ENCODE data around the gene MARVELD1. TPM values are rescaled to one million over a fixed set of nuclear protein-coding genes. Genes with fewer than 3 reads are reported as not detected.

The MARVELD1 gene
- total and polyA plus RNA-seq, 2 of the 13 experiments (the other 11 are each of a cell fraction or from before 2014, with no cell fraction given): not detected

DNA sequence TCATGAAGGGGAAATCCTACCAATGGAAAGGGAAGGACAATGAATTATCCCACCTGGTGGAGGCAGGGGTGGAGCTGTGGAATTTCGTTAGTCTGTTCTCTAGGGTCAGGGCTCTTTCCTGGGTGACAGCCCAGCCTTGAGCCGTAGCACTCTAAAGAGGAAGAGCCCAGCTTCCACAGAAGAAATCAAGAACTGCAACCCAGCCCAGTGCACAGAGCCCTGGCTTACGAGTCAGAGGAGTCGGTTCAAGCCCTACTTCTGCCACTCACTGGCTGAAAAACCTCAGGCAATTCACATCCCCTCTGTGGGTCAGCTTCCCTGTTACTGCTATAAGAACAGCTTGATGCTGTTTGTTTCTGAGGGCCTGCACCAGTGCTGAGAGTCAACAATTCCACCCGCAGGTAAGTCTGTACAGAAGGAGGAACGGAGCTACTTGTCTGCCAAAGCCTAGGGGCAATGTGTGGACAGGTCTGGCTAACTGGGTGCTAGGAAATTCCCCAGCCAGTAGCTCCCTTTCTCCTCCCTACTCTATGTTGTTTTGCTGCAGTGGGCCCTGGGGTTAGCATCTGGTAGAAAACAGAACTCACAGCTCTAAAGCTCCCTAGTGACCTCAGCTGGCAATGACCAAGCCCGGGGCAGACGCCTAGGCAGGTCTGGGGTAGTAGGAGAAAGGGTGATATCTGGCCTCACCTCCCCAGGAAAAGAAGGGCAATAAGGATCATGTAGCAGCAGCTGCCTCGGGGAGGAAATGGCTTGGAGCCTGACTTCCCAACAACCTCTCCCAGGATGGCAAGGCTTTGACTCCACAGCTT, 29.8 kb upstream of the MARVELD1 start:
- H2AFZ ChIP-seq (ENCODE audit: low read length): no peak overlapping the region
- peak overlapping the region; percentile 91 to 97 (median 95) for H3K4me3 ChIP-seq (replicated peaks in 1 of 3; ENCODE audit: insufficient read depth in 1 of 3, low read depth in 2 of 3, low read length in 3 of 3)
- in situ Hi-C loops (cut with HindIII; ENCODE audit: extremely low pct_ligation_motif_present, low pct_unique_long_range_greater_than_20kb): no loop called here
- ATAC-seq: peak; percentile 5
- no peak for FAIRE-seq
- H3K27me3 ChIP-seq (ENCODE audit: control insufficient read depth in 1 of 2, insufficient read depth in 2 of 2, low read length in 2 of 2): no peaks in the 10 kb centered on the region; a peak in 1 of 5 replicates
- H3K4me2 ChIP-seq (ENCODE audit: low read depth, low read length): peak overlapping the region; percentile 93
- H3K4me1 ChIP-seq (ENCODE audit: insufficient read depth, low read length): peaks cover 47% of the 10 kb centered on the region
- BruUV-seq (replicated peaks): no TSS peak
- POLR2A ChIA-PET: interaction anchor here (0.7 to 4.3 kb wide), 7 partner anchors 9 to 53 kb away, joined by 3 to 25 read pairs (median 4); partner anchors contain the start of genes PI4K2A and ZFYVE27
- peaks cover 28% of the 10 kb centered on the region for H4K20me1 ChIP-seq (ENCODE audit: insufficient read depth, low read length)
- H3K79me2 ChIP-seq (ENCODE audit: insufficient read depth, low read length): peaks cover 62% of the 10 kb centered on the region
- peak overlapping the region; percentile 92 for H3K27ac ChIP-seq (ENCODE audit: extremely low read length, insufficient read depth, low read length)
- 20% methylated on average over 7 of the region's 9 CpGs for WGBS (ENCODE audit: low lambda C conversion rate)
- peak overlapping the region; percentile 96 for H3K9ac ChIP-seq (ENCODE audit: insufficient read depth, low read depth, low read length)
- CTCF ChIA-PET (ENCODE audit: low intra/inter-chr PET ratio, low total read pairs): interaction anchor here (1.1 kb wide), 1 partner anchor 48 kb away, joined by 4 read pairs; no protein-coding TSS in a partner anchor
- DNase-seq (ENCODE audit: low spot score): no peak
- H3K9me3 ChIP-seq (ENCODE audit: low read length): no peaks in the 10 kb centered on the region
- H3K36me3 ChIP-seq (replicated peaks in 1 of 2; ENCODE audit: control insufficient read depth in 1 of 2, insufficient read depth in 2 of 2, low read length in 2 of 2): peaks cover 6 to 24% of the 10 kb centered on the region in 2 experiments
- intact Hi-C loops (cut with micrococcal nuclease; ENCODE audit: unreplicated experiment): no loop called here
- TF ChIP-seq, protein P1, sequence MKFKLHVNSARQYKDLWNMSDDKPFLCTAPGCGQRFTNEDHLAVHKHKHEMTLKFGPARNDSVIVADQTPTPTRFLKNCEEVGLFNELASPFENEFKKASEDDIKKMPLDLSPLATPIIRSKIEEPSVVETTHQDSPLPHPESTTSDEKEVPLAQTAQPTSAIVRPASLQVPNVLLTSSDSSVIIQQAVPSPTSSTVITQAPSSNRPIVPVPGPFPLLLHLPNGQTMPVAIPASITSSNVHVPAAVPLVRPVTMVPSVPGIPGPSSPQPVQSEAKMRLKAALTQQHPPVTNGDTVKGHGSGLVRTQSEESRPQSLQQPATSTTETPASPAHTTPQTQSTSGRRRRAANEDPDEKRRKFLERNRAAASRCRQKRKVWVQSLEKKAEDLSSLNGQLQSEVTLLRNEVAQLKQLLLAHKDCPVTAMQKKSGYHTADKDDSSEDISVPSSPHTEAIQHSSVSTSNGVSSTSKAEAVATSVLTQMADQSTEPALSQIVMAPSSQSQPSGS (CRISPR knock-in tag; IDR thresholded peaks at IDR 0.05): 0 out of 2 replicates have a peak, but pooled peaks have one; percentile 17
- TF ChIP-seq FOXC1 (CRISPR knock-in tag; IDR thresholded peaks at IDR 0.05; ENCODE audit: borderline replicate concordance) (0 out of 2 replicates have a peak, but pooled peaks have one; percentile 10), HES4 (CRISPR knock-in tag; IDR thresholded peaks at IDR 0.05; ENCODE audit: borderline replicate concordance) (no peak)
- TF ChIP-seq, protein P2, sequence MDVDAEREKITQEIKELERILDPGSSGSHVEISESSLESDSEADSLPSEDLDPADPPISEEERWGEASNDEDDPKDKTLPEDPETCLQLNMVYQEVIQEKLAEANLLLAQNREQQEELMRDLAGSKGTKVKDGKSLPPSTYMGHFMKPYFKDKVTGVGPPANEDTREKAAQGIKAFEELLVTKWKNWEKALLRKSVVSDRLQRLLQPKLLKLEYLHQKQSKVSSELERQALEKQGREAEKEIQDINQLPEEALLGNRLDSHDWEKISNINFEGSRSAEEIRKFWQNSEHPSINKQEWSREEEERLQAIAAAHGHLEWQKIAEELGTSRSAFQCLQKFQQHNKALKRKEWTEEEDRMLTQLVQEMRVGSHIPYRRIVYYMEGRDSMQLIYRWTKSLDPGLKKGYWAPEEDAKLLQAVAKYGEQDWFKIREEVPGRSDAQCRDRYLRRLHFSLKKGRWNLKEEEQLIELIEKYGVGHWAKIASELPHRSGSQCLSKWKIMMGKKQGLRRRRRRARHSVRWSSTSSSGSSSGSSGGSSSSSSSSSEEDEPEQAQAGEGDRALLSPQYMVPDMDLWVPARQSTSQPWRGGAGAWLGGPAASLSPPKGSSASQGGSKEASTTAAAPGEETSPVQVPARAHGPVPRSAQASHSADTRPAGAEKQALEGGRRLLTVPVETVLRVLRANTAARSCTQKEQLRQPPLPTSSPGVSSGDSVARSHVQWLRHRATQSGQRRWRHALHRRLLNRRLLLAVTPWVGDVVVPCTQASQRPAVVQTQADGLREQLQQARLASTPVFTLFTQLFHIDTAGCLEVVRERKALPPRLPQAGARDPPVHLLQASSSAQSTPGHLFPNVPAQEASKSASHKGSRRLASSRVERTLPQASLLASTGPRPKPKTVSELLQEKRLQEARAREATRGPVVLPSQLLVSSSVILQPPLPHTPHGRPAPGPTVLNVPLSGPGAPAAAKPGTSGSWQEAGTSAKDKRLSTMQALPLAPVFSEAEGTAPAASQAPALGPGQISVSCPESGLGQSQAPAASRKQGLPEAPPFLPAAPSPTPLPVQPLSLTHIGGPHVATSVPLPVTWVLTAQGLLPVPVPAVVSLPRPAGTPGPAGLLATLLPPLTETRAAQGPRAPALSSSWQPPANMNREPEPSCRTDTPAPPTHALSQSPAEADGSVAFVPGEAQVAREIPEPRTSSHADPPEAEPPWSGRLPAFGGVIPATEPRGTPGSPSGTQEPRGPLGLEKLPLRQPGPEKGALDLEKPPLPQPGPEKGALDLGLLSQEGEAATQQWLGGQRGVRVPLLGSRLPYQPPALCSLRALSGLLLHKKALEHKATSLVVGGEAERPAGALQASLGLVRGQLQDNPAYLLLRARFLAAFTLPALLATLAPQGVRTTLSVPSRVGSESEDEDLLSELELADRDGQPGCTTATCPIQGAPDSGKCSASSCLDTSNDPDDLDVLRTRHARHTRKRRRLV (CRISPR knock-in tag; IDR thresholded peaks at IDR 0.05): peak; percentile 65; the same call in 1 of the 2 replicates
- TF ChIP-seq, protein P3, sequence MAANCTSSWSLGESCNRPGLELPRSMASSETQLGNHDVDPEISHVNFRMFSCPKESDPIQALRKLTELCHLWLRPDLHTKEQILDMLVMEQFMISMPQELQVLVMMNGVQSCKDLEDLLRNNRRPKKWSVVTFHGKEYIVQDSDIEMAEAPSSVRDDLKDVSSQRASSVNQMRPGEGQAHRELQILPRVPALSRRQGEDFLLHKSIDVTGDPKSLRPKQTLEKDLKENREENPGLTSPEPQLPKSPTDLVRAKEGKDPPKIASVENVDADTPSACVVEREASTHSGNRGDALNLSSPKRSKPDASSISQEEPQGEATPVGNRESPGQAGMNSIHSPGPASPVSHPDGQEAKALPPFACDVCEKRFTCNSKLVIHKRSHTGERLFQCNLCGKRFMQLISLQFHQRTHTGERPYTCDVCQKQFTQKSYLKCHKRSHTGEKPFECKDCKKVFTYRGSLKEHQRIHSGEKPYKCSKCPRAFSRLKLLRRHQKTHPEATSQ (CRISPR knock-in tag; IDR thresholded peaks at IDR 0.05; ENCODE audit: borderline replicate concordance): no peak
- TF ChIP-seq, protein P4, sequence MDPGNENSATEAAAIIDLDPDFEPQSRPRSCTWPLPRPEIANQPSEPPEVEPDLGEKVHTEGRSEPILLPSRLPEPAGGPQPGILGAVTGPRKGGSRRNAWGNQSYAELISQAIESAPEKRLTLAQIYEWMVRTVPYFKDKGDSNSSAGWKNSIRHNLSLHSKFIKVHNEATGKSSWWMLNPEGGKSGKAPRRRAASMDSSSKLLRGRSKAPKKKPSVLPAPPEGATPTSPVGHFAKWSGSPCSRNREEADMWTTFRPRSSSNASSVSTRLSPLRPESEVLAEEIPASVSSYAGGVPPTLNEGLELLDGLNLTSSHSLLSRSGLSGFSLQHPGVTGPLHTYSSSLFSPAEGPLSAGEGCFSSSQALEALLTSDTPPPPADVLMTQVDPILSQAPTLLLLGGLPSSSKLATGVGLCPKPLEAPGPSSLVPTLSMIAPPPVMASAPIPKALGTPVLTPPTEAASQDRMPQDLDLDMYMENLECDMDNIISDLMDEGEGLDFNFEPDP (CRISPR knock-in tag; conservative IDR thresholded peaks at IDR 0.05): no peak

Measured in HepG2 (cell line).